Gastrocnemius medialis (tissue), 4 donors: ENCODE data around the gene RBM47. TPM values are rescaled to one million over a fixed set of nuclear protein-coding genes. Genes with fewer than 3 reads are reported as not detected.
A peak's percentile ranks its signal among the peaks of the same experiment; 100 is the strongest.
"Not testable (repeated sequence)": the region's sequence is repeated elsewhere in the genome, so short reads cannot be mapped to it uniquely, and the experiment has no call there.

Experiments used
- ATAC-seq, 2 donors: fragments of 150-250 bp; one replicate each; pipeline ENCODE4 v1.9.1; 2016
- DNase-seq, 2 donors: peaks; one replicate each; pipeline ENCODE4 v3.0.0-alpha.2; 2019
- H3K27ac ChIP-seq, 4 donors: fragments of 200-600 bp; sonication (generic); 1 replicate in 1 of 4; 2 replicates in 3 of 4; pipeline ENCODE4 v1.5.1; 2016 to 2018; ENCODE audit warnings: mild to moderate bottlenecking in 2 of 4, moderate library complexity in 1 of 4
- H3K27me3 ChIP-seq, 3 donors: fragments of 200-600 bp; sonication (generic) in 2 of 3; 1 replicate in 1 of 3; 2 replicates in 2 of 3; pipeline versions ENCODE4 v1.5.1 to v1.6.0; 2016 to 2019; ENCODE audit warnings: mild to moderate bottlenecking in 1 of 3, moderate library complexity in 1 of 3
- H3K36me3 ChIP-seq, 2 donors: fragments of 200-600 bp; sonication (generic) in 1 of 2; one replicate each; pipeline ENCODE4 v1.5.1; 2017 to 2018
- H3K4me1 ChIP-seq, 2 donors: fragments of 200-600 bp; sonication (generic) in 1 of 2; one replicate each; pipeline ENCODE4 v1.5.1; 2016 to 2017; ENCODE audit warnings: mild to moderate bottlenecking in 2 of 2
- H3K4me3 ChIP-seq, 4 donors: fragments of 200-600 bp; sonication (generic) in 3 of 4; 1 replicate in 1 of 4; 2 replicates in 3 of 4; pipeline ENCODE4 v1.5.1; 2016 to 2019; ENCODE audit warnings: mild to moderate bottlenecking in 2 of 4
- H3K9me3 ChIP-seq, 3 donors: fragments of 200-600 bp; sonication (generic) in 2 of 3; 1 replicate in 1 of 3; 2 replicates in 2 of 3; pipeline ENCODE4 v1.5.1; 2016 to 2019
- CTCF ChIP-seq, 5 experiments: fragments of 450-650 bp in 3 of 5; fragments of 200-600 bp in 2 of 5; sonication (generic) in 2 of 5; IDR thresholded peaks in 4 of 5; conservative IDR thresholded peaks in 1 of 5; 1 replicate in 4 of 5; 2 replicates in 1 of 5; pipeline ENCODE4 v1.5.1; 2016 to 2019; ENCODE audit warnings: antibody characterized with exemption in 5 of 5, mild to moderate bottlenecking in 3 of 5, moderate library complexity in 3 of 5
- POLR2A ChIP-seq, 2 donors: fragments of 450-650 bp; IDR thresholded peaks; one replicate each; pipeline ENCODE4 v1.6.1; 2017; ENCODE audit warnings: antibody characterized with exemption in 2 of 2, mild to moderate bottlenecking in 2 of 2, moderate library complexity in 2 of 2
- in situ Hi-C, 4 donors: fragments of 200-750 bp; cut with MboI; loops; one replicate each; pipeline versions ENCODE4 v1.15.0 to v1.8.0; 2017; ENCODE audit warnings: low sequenced_read_pairs in 4 of 4
- intact Hi-C: fragments of 100-400 bp; cut with DNase I; formaldehyde crosslinking; loops from one replicate; pipeline ENCODE4 v1.15.1; 2023; ENCODE audit warnings: low total_unique reads
- total RNA-seq, 4 donors: library from RNA; depleted of rRNA; stranded (reverse); fragments of >200 nt; gene quantifications; one replicate each; pipeline versions ENCODE4 v1.1.0 to v1.2.3, GENCODE V29; 2016

The RBM47 gene
- total RNA-seq, 4 donors from 2014 or later: 1.5 to 8.7 (median 4.3) TPM

- TF ChIP-seq POLR2A (IDR thresholded peaks at IDR 0.05) (no peak), CTCF (IDR thresholded peaks at IDR 0.05 in 4 of 5, conservative IDR thresholded peaks at IDR 0.05 in 1 of 5) (no peak)
- in situ Hi-C loops (no loop called here), intact Hi-C loops (no loop called here)
- H3K27me3 ChIP-seq: no peaks in the 10 kb centered on the region
- no peaks in the 10 kb centered on the region for H3K9me3 ChIP-seq
- no peak overlapping the region for H3K27ac ChIP-seq
- DNase-seq (no peak), ATAC-seq (no peak)
- no peak overlapping the region for H3K4me3 ChIP-seq
- H3K4me1 ChIP-seq: no peaks in the 10 kb centered on the region
- H3K36me3 ChIP-seq: no peaks in the 10 kb centered on the region
These were observed 15.9 kb upstream of the RBM47 start for GRCh38 chr4:40645586-40645985.

GRCh38 chr4:40632080-40632479, 2.4 kb upstream of the RBM47 start:
- ATAC-seq (no peak), DNase-seq (no peak)
- in situ Hi-C loops (no loop called here), intact Hi-C loops (no loop called here)
- no peaks in the 10 kb centered on the region for H3K36me3 ChIP-seq
- peaks cover 0 to 6% of the 10 kb centered on the region in 2 donors for H3K4me1 ChIP-seq
- peaks cover 6 to 22% (median 17%) of the 10 kb centered on the region in 3 donors for H3K27me3 ChIP-seq
- TF ChIP-seq POLR2A (IDR thresholded peaks at IDR 0.05) (no peak), CTCF (IDR thresholded peaks at IDR 0.05 in 4 of 5, conservative IDR thresholded peaks at IDR 0.05 in 1 of 5) (no peak)
- H3K27ac ChIP-seq: no peak overlapping the region
- no peak overlapping the region for H3K4me3 ChIP-seq
- H3K9me3 ChIP-seq: no peaks in the 10 kb centered on the region

- H3K27ac ChIP-seq: peak overlapping the region in 2 of 4 donors; percentile 16 to 38
- intact Hi-C loops: no loop called here
- DNase-seq (peak in 1 of 2 donors; percentile 12), ATAC-seq (no peak)
- in situ Hi-C loops: no loop called here
- peaks cover 0 to 6% of the 10 kb centered on the region in 2 donors for H3K4me1 ChIP-seq
- H3K36me3 ChIP-seq: no peaks in the 10 kb centered on the region
- H3K4me3 ChIP-seq: peak overlapping the region; percentile 47 to 61 (median 54)
- no peak for TF ChIP-seq CTCF (IDR thresholded peaks at IDR 0.05 in 4 of 5, conservative IDR thresholded peaks at IDR 0.05 in 1 of 5)
- TF ChIP-seq POLR2A (IDR thresholded peaks at IDR 0.05): no peak
- H3K27me3 ChIP-seq: peaks cover 6 to 33% (median 24%) of the 10 kb centered on the region in 3 donors
- no peaks in the 10 kb centered on the region for H3K9me3 ChIP-seq
These were observed 814 bp upstream of the RBM47 start for GRCh38 chr4:40630335-40631021.

GRCh38 chr4:40628888-40629287, 776 bp downstream of the RBM47 start:
- H3K36me3 ChIP-seq: no peaks in the 10 kb centered on the region
- intact Hi-C loops (no loop called here), in situ Hi-C loops (no loop called here)
- no peaks in the 10 kb centered on the region for H3K9me3 ChIP-seq
- ATAC-seq: no peak
- H3K27me3 ChIP-seq: peaks cover 6 to 34% (median 24%) of the 10 kb centered on the region in 3 donors
- DNase-seq: no peak
- no peak overlapping the region for H3K27ac ChIP-seq
- no peak for TF ChIP-seq POLR2A (IDR thresholded peaks at IDR 0.05)
- no peak for TF ChIP-seq CTCF (IDR thresholded peaks at IDR 0.05 in 4 of 5, conservative IDR thresholded peaks at IDR 0.05 in 1 of 5)
- peaks cover 0 to 6% of the 10 kb centered on the region in 2 donors for H3K4me1 ChIP-seq
- H3K4me3 ChIP-seq: peak overlapping the region; percentile 47 to 61 (median 54)

GRCh38 chr4:40628407-40628806, 1.3 kb downstream of the RBM47 start:
- ATAC-seq, intact Hi-C loops, H3K4me1 ChIP-seq, H3K36me3 ChIP-seq, H3K27ac ChIP-seq, DNase-seq, H3K9me3 ChIP-seq, in situ Hi-C loops: not testable (repeated sequence)
- Histone ChIP-seq H3K4me3 (peak overlapping the region in 1 of 4 donors; percentile 0), H3K27me3 (peaks cover 6 to 34% (median 24%) of the 10 kb centered on the region in 3 donors)
